CD4-positive, alpha-beta T cell treated with Interferon alpha-2 for 1 hour (primary cell): ENCODE data around the gene SPATA25.
"Not testable (repeated sequence)": the region's sequence is repeated elsewhere in the genome, so short reads cannot be mapped to it uniquely, and the experiment has no call there.

Source experiments
- DNase-seq, 2 donors: peaks; one replicate each; pipeline ENCODE4 v3.0.0-alpha.2; 2020 to 2022

SPATA25 gene

DNA sequence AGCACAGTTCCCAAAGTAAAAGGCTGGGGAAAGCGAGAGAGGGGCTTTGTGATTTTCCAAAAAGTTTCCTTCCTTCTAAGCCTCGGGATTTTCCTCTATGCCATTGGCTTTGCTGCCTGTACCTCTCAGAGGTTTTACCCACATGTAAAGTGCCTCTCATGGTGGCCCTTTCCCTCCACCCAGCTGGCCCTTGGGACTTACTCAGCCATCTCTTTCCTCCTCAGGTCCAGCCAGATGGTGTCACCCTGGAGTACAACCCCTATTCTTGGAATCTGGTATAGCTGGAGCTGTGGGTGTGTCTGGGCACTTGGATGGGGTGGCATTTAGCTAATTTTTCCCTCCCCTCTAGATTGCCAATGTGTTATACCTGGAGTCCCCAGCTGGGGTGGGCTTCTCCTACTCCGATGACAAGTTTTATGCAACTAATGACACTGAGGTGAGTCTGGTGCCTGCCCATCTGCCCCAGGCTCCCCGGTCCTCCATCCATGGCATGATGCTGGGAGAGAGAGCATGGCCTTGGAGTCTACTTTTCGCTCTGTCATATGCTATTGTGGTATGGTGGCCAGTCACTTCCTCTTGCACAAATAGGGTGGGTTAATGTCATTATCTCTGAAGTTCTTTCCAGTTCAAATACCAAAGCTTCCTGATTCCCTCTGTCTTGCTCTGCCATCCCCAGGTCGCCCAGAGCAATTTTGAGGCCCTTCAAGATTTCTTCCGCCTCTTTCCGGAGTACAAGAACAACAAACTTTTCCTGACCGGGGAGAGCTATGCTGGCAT, 4.8 kb upstream of the SPATA25 start:
- no peak for DNase-seq

DNA sequence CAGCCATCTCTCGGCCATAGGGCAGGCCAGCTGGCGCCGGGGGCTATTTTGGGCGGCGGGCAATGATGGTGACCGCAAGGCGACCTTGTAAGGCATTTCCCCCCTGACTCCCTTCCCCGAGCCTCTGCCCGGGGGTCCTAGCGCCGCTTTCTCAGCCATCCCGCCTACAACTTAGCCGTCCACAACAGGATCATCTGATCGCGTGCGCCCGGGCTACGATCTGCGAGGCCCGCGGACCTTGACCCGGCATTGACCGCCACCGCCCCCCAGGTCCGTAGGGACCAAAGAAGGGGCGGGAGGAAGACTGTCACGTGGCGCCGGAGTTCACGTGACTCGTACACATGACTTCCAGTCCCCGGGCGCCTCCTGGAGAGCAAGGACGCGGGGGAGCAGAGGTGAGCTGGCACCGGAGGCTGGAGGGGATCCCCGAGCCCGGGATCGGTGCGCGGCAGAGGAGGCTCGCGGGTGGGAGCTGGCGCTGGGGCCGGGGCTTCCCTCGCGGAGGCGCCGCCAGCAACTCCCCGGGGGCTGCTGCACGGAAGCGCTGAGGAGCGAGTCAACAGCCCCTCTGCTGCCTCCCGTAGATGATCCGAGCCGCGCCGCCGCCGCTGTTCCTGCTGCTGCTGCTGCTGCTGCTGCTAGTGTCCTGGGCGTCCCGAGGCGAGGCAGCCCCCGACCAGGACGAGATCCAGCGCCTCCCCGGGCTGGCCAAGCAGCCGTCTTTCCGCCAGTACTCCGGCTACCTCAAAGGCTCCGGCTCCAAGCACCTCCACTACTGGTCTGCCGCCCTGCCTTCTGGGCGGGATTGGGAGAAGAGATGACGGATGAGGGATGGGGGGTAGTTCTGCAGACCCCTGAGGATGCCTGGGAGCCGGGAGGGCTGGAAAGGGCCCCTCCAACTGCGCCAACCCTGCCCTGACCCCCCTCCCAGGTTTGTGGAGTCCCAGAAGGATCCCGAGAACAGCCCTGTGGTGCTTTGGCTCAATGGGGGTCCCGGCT, 3.9 kb upstream of the SPATA25 start, which contains the start of the genes CTSA and NEURL2:
TSS of gene CTSA (plus strand) at position 351 of the 999 bp plus-strand sequence. CDS start at position 585, 234 bp downstream.
TSS of gene NEURL2 (minus strand) at position 224 of the 999 bp plus-strand sequence. CDS start at position 7, 217 bp downstream.
- DNase-seq, result peak; percentile 79 to 85

DNA sequence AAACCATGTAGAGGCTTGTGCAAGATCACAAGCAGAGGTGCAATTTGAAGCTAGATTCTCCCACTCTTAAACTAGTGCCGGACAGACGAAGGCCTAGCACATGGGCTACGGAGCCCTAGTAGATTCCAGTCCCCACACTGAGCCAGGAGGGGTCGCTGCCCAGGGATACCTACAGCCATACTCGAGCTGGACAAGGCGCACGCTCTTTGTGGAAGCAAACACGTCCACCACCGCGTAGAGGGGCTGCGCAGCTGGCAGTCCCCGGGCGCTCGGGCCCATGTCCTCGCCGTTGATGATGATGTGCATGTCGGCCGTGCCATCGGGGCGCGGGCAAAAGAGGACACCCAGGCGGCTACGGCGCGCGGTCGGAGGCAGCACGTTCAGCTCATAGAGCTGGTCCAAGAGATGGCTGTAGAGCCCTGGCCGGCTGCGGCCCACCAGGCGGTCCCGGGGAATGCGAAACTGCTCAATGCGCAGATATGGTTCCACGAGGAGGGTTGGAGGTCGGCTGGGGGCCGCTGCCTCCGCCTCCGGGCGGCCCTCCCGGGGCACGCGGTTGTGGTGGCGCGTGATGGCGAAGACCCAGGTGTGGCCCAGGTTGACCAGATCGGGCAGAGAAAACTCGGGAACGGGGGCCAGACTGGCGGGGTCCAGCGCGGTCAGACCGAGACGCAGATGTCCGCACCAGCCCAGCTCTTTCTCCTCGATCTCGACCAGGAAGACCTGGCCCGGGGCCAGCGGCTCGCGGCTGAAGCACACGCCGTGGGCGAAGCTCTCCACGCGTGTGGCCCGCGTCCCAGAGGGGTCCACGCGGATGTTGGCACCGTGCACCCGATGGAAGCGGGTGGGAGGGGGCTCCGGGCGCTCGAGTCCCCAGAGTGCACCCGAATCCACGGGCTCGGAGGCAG, 2.9 kb upstream of the SPATA25 start:
- peak; percentile 53 to 65 for DNase-seq

DNA sequence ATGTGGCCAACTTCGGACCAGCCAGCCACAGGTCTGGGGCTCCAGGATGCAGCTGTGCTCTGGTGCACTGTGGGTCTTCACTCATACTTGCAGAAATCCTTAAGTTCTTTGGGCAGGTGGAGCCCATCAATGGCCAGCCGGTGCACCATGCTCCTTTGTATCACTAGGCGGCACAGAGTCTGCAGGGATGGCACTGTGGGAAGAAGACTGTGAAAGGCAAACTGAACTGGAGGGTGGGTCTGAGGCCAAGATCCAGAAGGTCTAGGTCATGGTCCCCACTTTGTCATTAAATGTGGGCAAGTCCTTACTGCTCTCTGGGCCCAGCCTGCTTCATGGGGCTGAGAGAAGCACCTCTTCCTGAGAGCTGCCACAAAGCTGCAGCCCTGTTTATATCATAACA, 1.3 kb upstream of the SPATA25 start:
- no peak for DNase-seq

DNA sequence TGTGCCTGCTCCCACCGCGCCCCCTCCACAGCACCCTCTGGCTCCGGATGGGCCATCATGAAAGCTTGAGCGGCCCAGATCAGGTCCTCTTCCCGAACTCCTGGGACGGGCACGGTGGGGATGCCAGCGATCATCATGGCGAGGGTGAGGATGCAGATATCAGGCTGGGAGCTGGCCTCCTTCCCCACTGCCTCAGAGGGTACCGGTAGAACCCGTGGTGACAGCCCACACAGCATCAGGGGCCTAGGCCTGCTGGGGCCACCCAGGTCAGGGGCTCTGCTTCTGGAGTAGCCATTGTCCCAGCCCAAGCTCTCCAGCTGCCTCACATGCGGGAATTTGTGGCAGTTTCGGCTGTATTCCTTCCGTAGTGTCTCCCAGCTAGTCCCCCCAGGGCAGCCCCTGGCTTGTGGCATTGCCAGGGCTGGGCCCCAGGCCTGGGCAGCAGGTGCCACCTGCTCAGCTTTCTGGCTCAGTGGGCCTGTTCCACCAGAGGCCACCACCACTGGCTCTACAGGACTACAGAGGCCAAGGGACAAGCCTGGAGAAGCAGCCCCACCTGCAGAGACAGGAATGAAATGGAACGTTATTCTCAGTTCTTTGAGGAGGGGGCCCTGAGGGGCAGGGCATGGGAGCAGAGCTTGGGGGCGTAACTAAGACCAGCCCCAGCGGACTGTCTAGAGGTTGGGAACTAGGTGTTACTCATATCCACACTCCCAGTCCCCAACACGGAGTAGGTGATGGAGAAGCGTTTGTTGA, 654 bp downstream of the SPATA25 start:
- DNase-seq, result no peak

DNA sequence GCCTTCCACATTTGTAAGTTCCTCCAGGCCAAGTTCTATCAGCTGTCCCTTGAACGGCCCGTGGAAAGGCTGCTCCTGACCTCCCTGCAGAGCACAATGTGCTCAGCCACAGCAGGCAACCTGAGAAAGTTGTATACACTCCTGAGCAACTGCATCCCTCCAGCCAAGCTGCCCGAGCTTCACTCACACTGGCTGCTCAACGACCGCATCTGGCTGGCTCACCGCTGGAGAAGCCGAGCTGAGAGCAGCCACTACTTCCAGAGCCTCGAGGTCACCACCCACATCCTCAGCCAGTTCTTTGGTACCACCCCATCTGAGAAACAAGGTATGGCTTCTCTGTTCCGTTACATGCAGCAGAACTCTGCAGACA, 4.3 kb downstream of the SPATA25 start:
- no peak for DNase-seq

DNA sequence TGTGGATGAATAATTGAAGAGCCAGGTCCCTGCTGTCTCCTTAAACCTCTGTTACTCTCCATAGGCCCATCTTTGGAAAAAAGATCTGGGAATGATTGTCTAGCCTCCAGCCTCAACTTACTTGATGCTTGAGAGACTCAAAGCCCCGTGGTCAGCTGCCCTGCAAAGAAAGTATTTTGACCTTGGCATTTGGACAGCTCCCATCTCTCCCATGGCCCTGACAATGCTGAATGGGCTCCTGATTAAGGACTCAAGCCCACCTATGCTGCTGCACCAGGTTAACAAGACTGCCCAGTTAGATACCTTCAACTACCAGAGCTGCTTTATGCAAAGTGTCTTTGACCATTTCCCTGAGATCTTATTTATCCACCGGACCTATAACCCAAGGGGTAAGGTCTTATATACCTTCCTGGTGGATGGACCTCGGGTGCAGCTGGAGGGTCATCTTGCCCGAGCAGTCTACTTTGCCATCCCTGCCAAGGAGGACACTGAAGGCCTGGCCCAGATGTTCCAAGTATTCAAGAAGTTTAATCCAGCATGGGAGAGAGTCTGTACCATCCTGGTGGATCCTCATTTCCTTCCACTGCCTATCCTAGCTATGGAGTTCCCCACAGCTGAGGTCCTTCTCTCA, 4.8 kb downstream of the SPATA25 start:
- no peak for DNase-seq

DNA sequence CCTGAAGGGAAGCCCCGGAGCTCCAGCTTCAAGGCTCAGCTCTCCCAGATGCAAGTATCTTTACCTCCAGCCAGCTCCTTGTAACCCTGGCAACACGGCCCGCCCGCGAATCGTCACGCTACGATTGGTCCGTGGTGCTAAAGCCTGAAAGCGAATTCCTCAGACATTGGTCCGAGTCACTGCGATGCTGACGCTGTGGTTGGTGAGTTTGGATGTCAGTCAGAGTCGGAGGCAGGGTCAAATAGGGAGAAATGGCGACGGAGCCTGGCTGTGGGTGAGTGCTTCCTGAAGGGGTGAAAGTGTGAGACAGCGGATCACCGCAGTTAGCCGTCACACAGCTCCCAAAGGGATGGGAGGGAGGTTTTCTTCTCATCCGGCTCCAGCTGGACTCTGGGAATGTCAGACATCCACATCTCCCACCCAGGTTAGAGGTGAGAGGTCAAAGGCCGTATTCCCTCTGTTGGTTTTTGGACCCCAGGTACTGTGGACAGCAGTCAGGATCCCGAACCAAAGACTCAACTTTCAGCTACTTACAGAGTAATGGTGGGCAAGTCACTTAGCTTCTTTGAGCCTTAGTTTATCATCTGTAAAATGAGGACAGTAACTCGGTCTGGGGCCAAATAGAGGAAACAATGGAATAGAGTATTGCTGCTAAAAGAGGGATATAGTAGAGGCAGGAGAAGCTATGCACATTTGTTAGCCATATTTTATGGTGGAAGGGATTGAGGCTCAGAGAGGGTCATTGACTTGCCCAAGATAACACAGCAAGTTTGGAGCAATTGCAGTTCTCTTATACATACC, 6.2 kb downstream of the SPATA25 start, which contains the start of gene ZSWIM1:
TSS of gene ZSWIM1 (plus strand) at position 240 of the 801 bp plus-strand sequence. CDS start 1,366 bp downstream, outside the sequence.
- DNase-seq, result peak; percentile 97 to 99

DNA sequence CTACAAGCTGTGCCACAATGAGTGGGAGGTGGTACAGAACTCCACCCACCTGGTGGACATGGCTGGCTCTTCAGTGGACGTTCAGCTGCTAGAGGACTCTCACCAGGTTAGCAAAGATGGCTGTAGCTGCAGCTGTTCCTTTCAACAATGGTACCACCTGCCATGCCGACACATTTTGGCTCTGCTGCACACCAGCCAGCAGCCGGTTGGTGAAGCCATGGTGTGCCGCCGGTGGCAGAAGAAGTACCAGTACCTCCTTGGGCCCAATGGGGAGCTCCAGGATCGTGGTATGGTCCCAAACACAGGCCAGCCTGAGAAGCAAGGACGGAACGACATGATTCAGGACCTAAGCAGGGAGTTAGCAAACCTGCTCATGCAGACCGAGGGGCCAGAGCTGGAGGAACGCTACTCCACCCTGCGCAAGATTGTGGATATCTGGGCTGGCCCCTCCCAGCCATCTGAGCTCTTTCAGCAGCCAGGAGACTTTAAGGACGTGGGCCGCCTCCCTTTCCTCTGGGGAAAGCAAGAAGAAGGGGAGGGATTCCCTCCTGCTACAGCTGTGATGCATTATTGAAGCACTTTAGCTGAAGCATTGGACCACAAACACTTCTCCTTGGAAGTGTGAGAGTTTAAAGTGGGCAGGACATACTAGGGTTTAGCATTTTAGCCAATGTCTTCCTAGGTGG, 9.2 kb downstream of the SPATA25 start:
- DNase-seq, result no peak

DNA sequence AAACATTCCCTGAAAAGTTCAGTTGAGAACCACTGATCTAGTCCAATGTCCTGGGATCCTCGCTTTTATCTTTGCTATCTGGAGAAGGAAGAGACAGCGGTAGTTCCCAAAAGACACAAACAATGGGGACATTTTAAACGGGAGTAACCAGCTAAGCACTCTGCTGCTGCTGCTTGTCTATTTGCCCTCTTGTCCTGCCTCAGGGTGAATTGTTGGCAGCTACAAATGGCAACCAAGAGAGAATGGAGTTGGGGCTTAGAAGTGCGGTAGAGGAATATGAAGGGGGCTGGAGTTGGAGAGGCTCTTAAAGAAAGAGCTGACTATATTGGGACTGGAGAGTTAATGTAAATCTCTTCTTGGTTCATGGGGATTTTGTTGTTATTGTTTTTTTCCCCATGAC, 12.8 kb downstream of the SPATA25 start:
- no peak for DNase-seq

DNA sequence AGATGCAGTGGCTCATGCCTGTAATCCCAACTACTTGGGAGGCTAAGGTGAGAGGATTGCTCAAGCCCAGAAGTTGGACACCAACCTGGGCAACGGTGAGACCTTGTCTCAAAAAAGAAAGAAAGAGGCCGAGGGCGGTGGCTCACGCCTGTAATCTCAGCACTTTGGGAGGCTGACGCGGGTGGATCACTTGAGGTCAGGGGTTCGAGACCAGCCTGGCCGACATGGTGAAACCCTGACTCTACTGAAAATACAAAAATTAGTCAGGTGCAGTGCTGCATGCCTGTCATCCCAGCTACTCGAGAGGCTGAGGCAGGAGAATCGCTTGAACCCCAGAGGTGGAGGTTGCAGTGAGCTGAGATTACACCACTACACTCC, 13.3 kb downstream of the SPATA25 start:
- not testable (repeated sequence) for DNase-seq

DNA sequence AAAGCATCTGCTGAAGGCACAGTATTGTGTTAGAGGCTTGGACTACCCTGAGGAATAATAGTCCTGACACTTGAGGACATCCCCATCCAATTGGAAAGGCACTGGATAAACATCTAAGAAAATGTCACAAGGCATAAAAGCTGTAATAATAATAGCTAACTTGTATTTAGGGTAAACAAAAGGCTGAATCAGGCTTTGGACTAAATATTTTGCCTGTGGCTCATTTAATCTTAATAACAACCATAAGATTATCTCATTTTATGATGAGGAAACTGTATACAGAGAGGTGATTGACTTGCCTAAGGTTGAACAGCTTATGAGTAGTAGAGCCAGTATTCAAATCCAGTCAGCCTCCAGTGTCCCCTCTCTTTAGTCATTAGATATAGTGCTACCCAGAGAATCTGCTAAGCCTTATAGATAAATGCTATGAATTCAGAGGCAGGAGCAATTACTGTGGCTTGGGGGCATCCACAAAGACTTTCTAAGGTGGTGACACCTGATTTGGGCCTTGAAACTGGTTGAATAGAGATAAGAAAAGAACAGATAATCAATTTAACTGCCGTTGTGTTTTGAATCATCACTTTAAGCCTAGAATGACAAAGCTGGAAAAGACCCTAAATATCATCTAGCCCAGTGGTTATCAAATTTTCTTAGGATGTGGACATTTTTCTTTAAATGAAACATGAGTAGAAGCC, 13.9 kb downstream of the SPATA25 start:
- no peak for DNase-seq

DNA sequence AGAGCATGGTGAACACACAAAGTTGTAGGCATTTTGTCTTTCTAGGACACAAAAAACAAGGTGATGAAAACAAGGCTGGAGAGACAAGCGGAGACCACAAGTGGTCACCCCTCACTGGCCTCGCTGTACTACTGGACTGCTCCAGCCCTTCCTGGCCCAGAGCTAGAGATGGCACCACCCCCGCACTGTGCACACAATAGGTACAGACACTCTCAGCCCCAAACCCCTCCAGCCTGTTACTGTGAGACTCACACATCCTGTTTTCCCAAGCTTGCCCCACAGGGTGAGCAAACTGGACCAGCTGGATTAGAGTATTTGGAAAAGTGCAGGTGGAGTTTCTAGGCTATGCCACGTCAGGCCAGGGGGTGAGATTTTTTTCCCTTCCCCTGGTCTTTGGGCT, 14.8 kb downstream of the SPATA25 start:
- no peak for DNase-seq

DNA sequence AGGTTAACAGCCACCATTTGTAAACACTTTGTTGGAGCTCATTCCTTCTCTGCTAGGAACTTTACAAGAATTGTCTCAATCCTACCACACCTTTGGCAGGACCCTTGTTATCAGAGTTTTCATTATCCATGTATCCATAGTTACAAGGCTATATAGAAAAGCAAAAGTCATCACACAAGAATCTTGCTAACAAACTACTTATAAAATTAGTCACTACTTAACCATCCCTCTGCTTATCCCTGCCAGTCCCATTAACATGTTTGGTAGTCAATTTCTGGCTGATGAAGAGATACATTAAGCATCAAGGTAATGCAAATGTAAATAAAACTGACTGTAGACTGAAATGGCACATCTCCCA, 19.6 kb downstream of the SPATA25 start:
- no peak for DNase-seq

DNA sequence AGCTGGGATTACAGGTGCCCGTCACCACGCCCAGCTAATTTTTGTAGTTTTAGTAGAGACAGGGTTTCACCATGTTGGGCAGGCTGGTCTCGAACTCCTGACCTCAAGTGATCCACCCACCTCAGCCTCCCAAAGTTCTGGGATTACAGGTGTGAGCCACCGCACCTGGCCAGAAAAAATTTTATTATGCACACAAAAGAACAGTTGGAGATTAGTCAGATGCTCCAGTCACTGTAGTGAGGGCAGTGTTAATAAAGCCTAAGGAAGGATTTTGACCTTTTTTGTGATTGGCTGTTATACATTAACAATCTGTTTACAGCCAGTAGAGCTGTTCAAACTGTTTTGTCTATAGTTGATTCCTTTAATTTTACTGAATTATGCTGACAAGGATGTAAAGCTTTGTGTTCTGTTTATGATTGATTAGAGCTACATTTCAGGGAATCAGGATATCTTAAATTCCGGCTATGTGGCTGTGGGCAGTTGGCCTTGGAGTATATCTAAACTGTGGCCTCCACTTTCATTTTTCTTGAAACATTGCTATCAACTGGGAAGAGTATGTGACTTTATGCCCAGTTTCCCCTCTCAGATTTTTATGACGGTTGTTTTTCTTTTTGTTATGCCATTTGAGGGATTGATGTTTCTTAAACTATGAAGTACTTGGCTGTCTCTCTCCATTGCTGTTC, 20.1 kb downstream of the SPATA25 start:
- no peak for DNase-seq

DNA sequence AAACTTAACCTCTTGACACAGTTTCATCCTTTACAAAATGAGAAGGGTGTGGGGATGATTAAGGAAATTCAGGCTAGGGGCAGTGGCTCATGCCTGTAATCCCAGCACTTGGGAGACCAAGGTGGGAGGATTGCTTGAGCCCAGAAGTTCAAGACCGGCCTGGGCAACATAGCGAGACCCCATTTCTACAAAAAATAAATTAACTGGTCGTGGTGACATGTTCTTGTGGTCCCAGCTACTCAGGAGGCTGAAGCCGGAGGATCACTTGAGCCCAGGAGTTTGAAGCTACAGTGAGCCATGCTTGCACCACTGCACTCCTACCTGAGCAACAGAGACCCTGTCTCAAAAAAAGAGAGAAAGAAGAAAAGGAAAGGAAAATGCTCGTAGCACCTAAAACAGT, 21.0 kb downstream of the SPATA25 start:
- no peak for DNase-seq

DNA sequence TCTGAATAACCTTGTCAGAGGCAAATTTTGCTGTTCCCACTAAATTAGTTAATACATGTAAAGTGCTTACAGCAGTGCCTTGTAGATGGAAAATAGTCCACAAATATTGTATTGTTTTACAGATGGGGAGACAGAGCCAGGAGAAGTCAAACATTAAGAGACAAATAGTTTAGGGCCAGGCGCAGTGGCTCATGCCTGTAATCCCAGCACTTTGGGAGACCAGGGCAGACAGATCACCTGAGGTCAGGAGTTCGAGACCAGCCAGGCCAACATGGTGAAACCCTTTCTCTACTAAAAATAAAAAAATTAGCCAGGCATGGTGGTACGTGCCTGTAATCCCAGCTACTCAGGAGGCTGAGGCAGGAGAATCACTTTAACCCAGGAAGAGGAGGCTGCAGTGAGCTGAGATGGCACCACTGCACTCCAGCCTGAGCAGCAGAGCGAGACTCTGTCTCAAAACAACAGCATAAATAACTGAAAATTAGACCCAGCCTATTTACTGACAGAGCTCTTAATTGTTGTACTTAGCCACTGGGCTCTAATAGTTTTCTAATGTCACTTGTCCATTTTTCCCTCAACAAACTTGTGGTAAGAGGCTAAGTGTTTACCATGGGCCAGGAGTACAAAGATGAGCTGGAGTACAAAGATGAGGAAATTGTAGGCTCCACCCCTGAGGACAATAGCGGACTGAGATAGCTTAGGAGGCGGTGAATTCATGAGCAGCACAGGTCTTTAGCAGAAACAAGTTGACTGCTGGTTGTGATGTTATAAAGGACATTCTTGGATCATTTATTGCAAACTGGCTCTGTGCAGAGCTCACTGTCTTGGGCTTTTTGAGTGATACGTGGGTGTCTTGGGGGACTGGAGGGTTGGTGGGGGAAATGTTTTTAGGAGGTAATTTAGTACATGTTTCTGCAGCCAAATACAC, 23.6 kb downstream of the SPATA25 start:
- no peak for DNase-seq
